Measurements from ENCODE around the gene RNU7-1. TPM values are rescaled to one million over a fixed set of nuclear protein-coding genes. Genes with fewer than 3 reads are reported as not detected.

Gene RNU7-1
- polyA plus RNA-seq, 2 of the 4 experiments (the other 2 are of a cell fraction) = not detected

GRCh38 chr12:6943389-6943721, 261 bp upstream of the RNU7-1 start:
- FAIRE-seq (peak; percentile 18), ATAC-seq (peak; percentile 36 to 57), DNase-seq (ENCODE audit: low read depth in 1 of 2, low spot score in 1 of 2) (peak; percentile 95 to 97)
- Histone ChIP-seq H3K4me3 (peak overlapping the region; percentile 59), H3K4me2 (peak overlapping the region; percentile 88), H3K27ac (peak overlapping the region; percentile 80 to 90), H3K4me1 (peaks cover 40% of the 10 kb centered on the region), H3K9me3 (no peaks in the 10 kb centered on the region)
- 2% methylated on average over 13 of the region's 13 CpGs for WGBS (ENCODE audit: missing lambda C conversion rate)
- CTCF ChIA-PET = interaction anchor here (1.0 to 22.6 kb wide), 12 partner anchors 11 to 169 kb away, joined by 3 to 370 read pairs (median 32); partner anchors contain the start of genes ATN1, C1RL, CDCA3 and EMG1
- no peak for TF ChIP-seq SREBF2 (IDR thresholded peaks at IDR 0.05)
- TF ChIP-seq POLR2A (IDR thresholded peaks at IDR 0.05; ENCODE audit: low read length) = no peak
- TF ChIP-seq RARB (CRISPR knock-in tag; IDR thresholded peaks at IDR 0.05) = no peak
- no peak for TF ChIP-seq KDM1A (IDR thresholded peaks at IDR 0.05; ENCODE audit: low read depth)
- TF ChIP-seq ZC3H11A (IDR thresholded peaks at IDR 0.05) = no peak
- no peak for TF ChIP-seq KDM5A (IDR thresholded peaks at IDR 0.05)
- TF ChIP-seq, protein P1, sequence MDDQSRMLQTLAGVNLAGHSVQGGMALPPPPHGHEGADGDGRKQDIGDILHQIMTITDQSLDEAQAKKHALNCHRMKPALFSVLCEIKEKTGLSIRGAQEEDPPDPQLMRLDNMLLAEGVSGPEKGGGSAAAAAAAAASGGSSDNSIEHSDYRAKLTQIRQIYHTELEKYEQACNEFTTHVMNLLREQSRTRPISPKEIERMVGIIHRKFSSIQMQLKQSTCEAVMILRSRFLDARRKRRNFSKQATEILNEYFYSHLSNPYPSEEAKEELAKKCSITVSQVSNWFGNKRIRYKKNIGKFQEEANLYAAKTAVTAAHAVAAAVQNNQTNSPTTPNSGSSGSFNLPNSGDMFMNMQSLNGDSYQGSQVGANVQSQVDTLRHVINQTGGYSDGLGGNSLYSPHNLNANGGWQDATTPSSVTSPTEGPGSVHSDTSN (IDR thresholded peaks at IDR 0.05) = peak; percentile 86; the same call in 1 of the 2 replicates
- TF ChIP-seq HES2 (IDR thresholded peaks at IDR 0.05) = no peak
- no peak for TF ChIP-seq GATA3 (IDR thresholded peaks at IDR 0.05; ENCODE audit: borderline replicate concordance)
- no peak for TF ChIP-seq CTCF (IDR thresholded peaks at IDR 0.05)
- no peak for TF ChIP-seq ZFP36 (IDR thresholded peaks at IDR 0.05; ENCODE audit: borderline replicate concordance, partially characterized antibody)
- TF ChIP-seq TFCP2L1 (CRISPR knock-in tag; IDR thresholded peaks at IDR 0.05) = no peak
- TF ChIP-seq HMGXB4 (CRISPR knock-in tag; IDR thresholded peaks at IDR 0.05; ENCODE audit: borderline replicate concordance) = no peak
- TF ChIP-seq RFX5 (IDR thresholded peaks at IDR 0.05) = peak; percentile 71
- no peak for TF ChIP-seq BHLHE40 (IDR thresholded peaks at IDR 0.05; ENCODE audit: low read depth, low read length)
- POLR2A ChIA-PET = interaction anchor here (0.7 to 6.1 kb wide), 26 partner anchors 9 to 1084 kb away, joined by 3 to 174 read pairs (median 7); partner anchors contain the start of genes C1RL, CDCA3, COPS7A and EMG1

DNA sequence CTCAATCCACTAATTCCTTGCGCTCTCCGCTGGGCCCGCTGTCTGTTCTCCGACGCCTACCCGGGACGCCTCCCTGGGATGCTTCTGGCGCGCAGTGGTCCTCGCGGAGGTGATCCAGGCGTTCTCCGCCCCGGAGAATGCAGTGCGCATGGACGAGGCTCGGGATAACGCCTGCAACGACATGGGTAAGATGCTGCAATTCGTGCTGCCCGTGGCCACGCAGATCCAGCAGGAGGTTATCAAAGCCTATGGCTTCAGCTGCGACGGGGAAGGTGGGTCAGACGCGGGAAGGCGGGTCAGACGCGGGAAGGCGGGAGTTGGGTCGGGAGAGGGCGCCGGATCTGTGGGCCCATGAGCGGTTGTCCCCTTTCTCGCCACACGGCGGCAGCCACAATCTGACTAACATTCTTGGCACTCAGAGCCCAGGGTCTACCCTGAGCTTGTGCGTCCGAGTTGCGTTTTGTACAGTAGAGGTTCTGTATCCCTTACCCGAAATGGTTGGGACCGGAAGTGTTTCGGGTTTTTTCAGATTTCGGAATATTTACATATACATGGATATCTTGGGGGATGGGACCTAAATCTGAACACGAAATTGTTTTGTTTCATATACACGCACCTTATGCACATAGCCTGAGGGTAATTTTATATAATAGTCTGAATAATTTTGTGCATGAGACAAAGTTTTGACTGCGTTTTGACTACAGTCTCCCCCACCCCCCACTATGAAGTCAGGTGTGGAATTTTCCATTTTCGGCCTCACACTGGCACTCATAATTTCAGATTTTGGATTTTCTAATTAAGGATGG, 968 bp downstream of the RNU7-1 start:
- peak overlapping the region; percentile 88 for H3K4me2 ChIP-seq
- ATAC-seq (peak; percentile 52 to 73), FAIRE-seq (no peak), DNase-seq (ENCODE audit: low read depth in 1 of 2, low spot score in 1 of 2) (peak; percentile 93 to 97)
- WGBS (ENCODE audit: missing lambda C conversion rate) = 2% methylated on average over 48 of the region's 48 CpGs
- no peaks in the 10 kb centered on the region for H3K9me3 ChIP-seq
- H3K27ac ChIP-seq = peak overlapping the region; percentile 80 to 90
- ChIA-PET CTCF (interaction anchor here (0.6 to 22.6 kb wide), 26 partner anchors 10 to 697 kb away, joined by 3 to 370 read pairs (median 4); partner anchors contain the start of genes ATN1, C1RL, C1S and CDCA3), POLR2A (interaction anchor here (0.6 to 6.1 kb wide), 31 partner anchors 10 to 244 kb away, joined by 3 to 174 read pairs (median 7); partner anchors contain the start of genes C1RL, CDCA3, COPS7A and EMG1)
- H3K4me3 ChIP-seq = peak overlapping the region; percentile 59
- peaks cover 36% of the 10 kb centered on the region for H3K4me1 ChIP-seq
- TF ChIP-seq RAD21 (conservative IDR thresholded peaks at IDR 0.05 in 1 of 2, IDR thresholded peaks at IDR 0.05 in 1 of 2) (peak; percentile 87), MYC (IDR thresholded peaks at IDR 0.05; ENCODE audit: borderline replicate concordance, low read length) (peak; percentile 57; the same call in 1 of the 2 replicates), HOXA7 (CRISPR knock-in tag; IDR thresholded peaks at IDR 0.05) (0 out of 2 replicates have a peak, but pooled peaks have one; percentile 12), MAZ (IDR thresholded peaks at IDR 0.05; ENCODE audit: borderline replicate concordance, low read depth, low read length) (no peak), SMC3 (IDR thresholded peaks at IDR 0.05) (peak; percentile 89), CTCF (IDR thresholded peaks at IDR 0.05) (peak; percentile 85), POLR2AphosphoS2 (conservative IDR thresholded peaks at IDR 0.05; ENCODE audit: low read length) (no peak), RNF2 (IDR thresholded peaks at IDR 0.05; ENCODE audit: borderline replicate concordance, low read depth) (0 out of 2 replicates have a peak, but pooled peaks have one; percentile 39), PHF8 (IDR thresholded peaks at IDR 0.05; ENCODE audit: borderline replicate concordance, low read depth) (peak; percentile 19; the same call in 1 of the 2 replicates), FOSL2 (IDR thresholded peaks at IDR 0.05) (no peak), FOSL2 (CRISPR knock-in tag; IDR thresholded peaks at IDR 0.05) (peak; percentile 46), CBX8 (IDR thresholded peaks at IDR 0.05) (no peak), EP300 (IDR thresholded peaks at IDR 0.05) (no peak), BHLHE40 (IDR thresholded peaks at IDR 0.05; ENCODE audit: low read depth, low read length) (no peak), KDM5A (IDR thresholded peaks at IDR 0.05) (peak; percentile 50; the same call in 1 of the 2 replicates)
- TF ChIP-seq, protein P2, sequence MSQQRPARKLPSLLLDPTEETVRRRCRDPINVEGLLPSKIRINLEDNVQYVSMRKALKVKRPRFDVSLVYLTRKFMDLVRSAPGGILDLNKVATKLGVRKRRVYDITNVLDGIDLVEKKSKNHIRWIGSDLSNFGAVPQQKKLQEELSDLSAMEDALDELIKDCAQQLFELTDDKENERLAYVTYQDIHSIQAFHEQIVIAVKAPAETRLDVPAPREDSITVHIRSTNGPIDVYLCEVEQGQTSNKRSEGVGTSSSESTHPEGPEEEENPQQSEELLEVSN (IDR thresholded peaks at IDR 0.05; ENCODE audit: borderline replicate concordance, low read depth) = peak; percentile 93

Data from A549 (cell line).